IPS DF 6.9 (cell line): ENCODE measurements around the gene B4GALT6.

Source experiments
- DNase-seq: peaks from one replicate; pipeline ENCODE4 v3.0.0-alpha.2; 2013; ENCODE audit warnings: low read depth, low spot score
- H3K27ac ChIP-seq: one replicate; pipeline ENCODE4 v1.5.1; 2013; ENCODE audit warnings: low read length, control low read depth
- H3K27me3 ChIP-seq: 2 replicates; pipeline ENCODE4 v1.6.1; 2013; ENCODE audit warnings: mild to moderate bottlenecking, low read length; ENCODE audit not compliant: control insufficient read depth, insufficient read depth
- H3K36me3 ChIP-seq: 2 replicates; pipeline ENCODE4 v1.6.1; 2013; ENCODE audit warnings: low read length; ENCODE audit not compliant: control insufficient read depth, insufficient read depth
- H3K4me1 ChIP-seq: 2 replicates; pipeline ENCODE4 v1.6.1; 2013; ENCODE audit warnings: low read length; ENCODE audit not compliant: control insufficient read depth, insufficient read depth
- H3K4me3 ChIP-seq: 2 replicates; pipeline ENCODE4 v1.5.1; 2013; ENCODE audit warnings: mild to moderate bottlenecking, low read length
- H3K9me3 ChIP-seq: 2 replicates; pipeline ENCODE4 v1.6.1; 2013; ENCODE audit warnings: low read length, inconsistent platforms; ENCODE audit not compliant: control insufficient read depth, insufficient read depth
- WGBS: extraction: QIAGEN DNeasy Blood & Tissue Kit; methylation state at CpG from one replicate; pipeline ENCODE4 v1.1.7; 2013; ENCODE audit warnings: mixed read lengths, missing lambda C conversion rate; ENCODE audit not compliant: insufficient read length, insufficient coverage; 5-methylcytosine and 5-hydroxymethylcytosine counted together

B4GALT6 gene

GRCh38 chr18:31596081-31596872, 88.1 kb downstream of the B4GALT6 start:
- no peaks in the 10 kb centered on the region for H3K27me3 ChIP-seq
- H3K36me3 ChIP-seq: no peaks in the 10 kb centered on the region
- no peaks in the 10 kb centered on the region for H3K9me3 ChIP-seq
- H3K4me3 ChIP-seq: no peak overlapping the region
- WGBS: no CpG with 5 or more reads among the region's 9 CpGs
- no peaks in the 10 kb centered on the region for H3K4me1 ChIP-seq
- no peak overlapping the region for H3K27ac ChIP-seq
- DNase-seq: no peak

DNA sequence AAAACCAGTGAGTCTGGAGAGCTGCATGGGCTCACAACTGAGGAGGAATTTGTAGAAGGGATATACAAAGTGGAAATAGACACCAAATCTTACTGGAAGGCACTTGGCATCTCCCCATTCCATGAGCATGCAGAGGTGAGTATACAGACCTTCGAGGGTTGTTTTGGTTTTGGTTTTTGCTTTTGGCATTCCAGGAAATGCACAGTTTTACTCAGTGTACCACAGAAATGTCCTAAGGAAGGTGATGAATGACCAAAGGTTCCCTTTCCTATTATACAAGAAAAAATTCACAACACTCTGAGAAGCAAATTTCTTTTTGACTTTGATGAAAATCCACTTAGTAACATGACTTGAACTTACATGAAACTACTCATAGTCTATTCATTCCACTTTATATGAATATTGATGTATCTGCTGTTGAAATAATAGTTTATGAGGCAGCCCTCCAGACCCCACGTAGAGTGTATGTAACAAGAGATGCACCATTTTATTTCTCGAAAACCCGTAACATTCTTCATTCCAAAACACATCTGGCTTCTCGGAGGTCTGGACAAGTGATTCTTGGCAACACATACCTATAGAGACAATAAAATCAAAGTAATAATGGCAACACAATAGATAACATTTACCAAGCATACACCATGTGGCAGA, 89.1 kb downstream of the B4GALT6 start:
- no peak overlapping the region for H3K27ac ChIP-seq
- no peaks in the 10 kb centered on the region for H3K27me3 ChIP-seq
- WGBS: no CpG with 5 or more reads among the region's 5 CpGs
- H3K4me3 ChIP-seq: no peak overlapping the region
- H3K4me1 ChIP-seq: no peaks in the 10 kb centered on the region
- no peaks in the 10 kb centered on the region for H3K9me3 ChIP-seq
- DNase-seq: no peak
- H3K36me3 ChIP-seq: no peaks in the 10 kb centered on the region

GRCh38 chr18:31592506-31593157, 91.7 kb downstream of the B4GALT6 start:
- DNase-seq: no peak
- Histone ChIP-seq H3K27me3 (no peaks in the 10 kb centered on the region), H3K4me3 (no peak overlapping the region), H3K36me3 (no peaks in the 10 kb centered on the region), H3K27ac (no peak overlapping the region), H3K9me3 (no peaks in the 10 kb centered on the region), H3K4me1 (no peaks in the 10 kb centered on the region)
- WGBS: no CpG with 5 or more reads among the region's 10 CpGs

GRCh38 chr18:31591628-31592027, 92.8 kb downstream of the B4GALT6 start, which contains the start of gene TTR:
Gene TTR (plus strand): TSS chr18:31591877. CDS start chr18:31591903, 26 bp downstream.
- no peak within 1 kb of the TSS for H3K27ac ChIP-seq
- no peaks in the 10 kb centered on the region for H3K4me1 ChIP-seq
- H3K27me3 ChIP-seq: no peaks in the 10 kb centered on the region
- no peaks in the 10 kb centered on the region for H3K36me3 ChIP-seq
- no peak within 1 kb of the TSS for H3K4me3 ChIP-seq
- WGBS: no CpG with 5 or more reads among the region's 5 CpGs
- H3K9me3 ChIP-seq: no peaks in the 10 kb centered on the region
- no peak for DNase-seq

DNA sequence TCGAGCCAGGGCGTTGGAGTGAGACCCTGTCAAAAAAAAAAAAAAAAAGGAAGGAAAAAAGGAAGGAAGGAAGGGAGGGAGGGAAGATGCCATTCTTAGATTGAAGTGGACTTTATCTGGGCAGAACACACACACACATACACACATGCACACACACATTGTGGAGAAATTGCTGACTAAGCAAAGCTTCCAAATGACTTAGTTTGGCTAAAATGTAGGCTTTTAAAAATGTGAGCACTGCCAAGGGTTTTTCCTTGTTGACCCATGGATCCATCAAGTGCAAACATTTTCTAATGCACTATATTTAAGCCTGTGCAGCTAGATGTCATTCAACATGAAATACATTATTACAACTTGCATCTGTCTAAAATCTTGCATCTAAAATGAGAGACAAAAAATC, 93.3 kb downstream of the B4GALT6 start:
- no peaks in the 10 kb centered on the region for H3K4me1 ChIP-seq
- no CpG with 5 or more reads among the region's 2 CpGs for WGBS
- no peaks in the 10 kb centered on the region for H3K27me3 ChIP-seq
- no peaks in the 10 kb centered on the region for H3K36me3 ChIP-seq
- no peak overlapping the region for H3K27ac ChIP-seq
- no peaks in the 10 kb centered on the region for H3K9me3 ChIP-seq
- DNase-seq: no peak
- H3K4me3 ChIP-seq: no peak overlapping the region

GRCh38 chr18:31590570-31590969, 93.8 kb downstream of the B4GALT6 start:
- no CpG with 5 or more reads among the region's 8 CpGs for WGBS
- no peaks in the 10 kb centered on the region for H3K4me1 ChIP-seq
- H3K27ac ChIP-seq: no peak overlapping the region
- H3K4me3 ChIP-seq: no peak overlapping the region
- no peaks in the 10 kb centered on the region for H3K27me3 ChIP-seq
- H3K9me3 ChIP-seq: no peaks in the 10 kb centered on the region
- DNase-seq: no peak
- H3K36me3 ChIP-seq: no peaks in the 10 kb centered on the region

DNA sequence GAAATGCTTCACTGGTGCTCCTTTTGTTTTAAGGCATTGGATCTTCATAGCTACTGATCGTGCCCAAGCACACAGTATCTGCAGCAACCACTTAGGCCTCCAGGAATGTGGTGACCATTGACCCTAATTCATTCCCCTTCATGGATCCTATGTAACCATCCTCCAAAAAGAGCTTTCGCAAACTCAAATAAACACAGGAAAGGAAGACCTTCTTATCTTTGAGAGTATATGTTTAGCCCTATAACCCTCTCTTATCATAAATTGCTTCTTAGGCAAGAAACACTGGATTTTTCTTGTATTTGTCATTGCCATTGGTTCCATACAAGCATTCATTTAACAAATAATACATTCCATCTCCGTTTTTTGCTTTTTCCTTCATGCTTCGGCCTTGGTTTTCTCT, 96.9 kb downstream of the B4GALT6 start:
- no peaks in the 10 kb centered on the region for H3K27me3 ChIP-seq
- no peak for DNase-seq
- H3K4me3 ChIP-seq: no peak overlapping the region
- no peaks in the 10 kb centered on the region for H3K36me3 ChIP-seq
- 100% methylated on average over 1 of the region's 4 CpGs for WGBS
- H3K4me1 ChIP-seq: no peaks in the 10 kb centered on the region
- H3K9me3 ChIP-seq: no peaks in the 10 kb centered on the region
- H3K27ac ChIP-seq: no peak overlapping the region

GRCh38 chr18:31586616-31587015, 97.8 kb downstream of the B4GALT6 start:
- Histone ChIP-seq H3K4me3 (no peak overlapping the region), H3K27ac (no peak overlapping the region), H3K36me3 (no peaks in the 10 kb centered on the region), H3K4me1 (no peaks in the 10 kb centered on the region), H3K27me3 (no peaks in the 10 kb centered on the region), H3K9me3 (no peaks in the 10 kb centered on the region)
- whole genome bisulfite sequencing: no CpG with 5 or more reads among the region's 5 CpGs
- no peak for DNase-seq

GRCh38 chr18:31585991-31586390, 98.4 kb downstream of the B4GALT6 start:
- no peak for DNase-seq
- Histone ChIP-seq H3K27me3 (no peaks in the 10 kb centered on the region), H3K36me3 (no peaks in the 10 kb centered on the region), H3K27ac (no peak overlapping the region), H3K9me3 (no peaks in the 10 kb centered on the region), H3K4me1 (no peaks in the 10 kb centered on the region), H3K4me3 (no peak overlapping the region)
- no CpG with 5 or more reads among the region's 5 CpGs for WGBS

DNA sequence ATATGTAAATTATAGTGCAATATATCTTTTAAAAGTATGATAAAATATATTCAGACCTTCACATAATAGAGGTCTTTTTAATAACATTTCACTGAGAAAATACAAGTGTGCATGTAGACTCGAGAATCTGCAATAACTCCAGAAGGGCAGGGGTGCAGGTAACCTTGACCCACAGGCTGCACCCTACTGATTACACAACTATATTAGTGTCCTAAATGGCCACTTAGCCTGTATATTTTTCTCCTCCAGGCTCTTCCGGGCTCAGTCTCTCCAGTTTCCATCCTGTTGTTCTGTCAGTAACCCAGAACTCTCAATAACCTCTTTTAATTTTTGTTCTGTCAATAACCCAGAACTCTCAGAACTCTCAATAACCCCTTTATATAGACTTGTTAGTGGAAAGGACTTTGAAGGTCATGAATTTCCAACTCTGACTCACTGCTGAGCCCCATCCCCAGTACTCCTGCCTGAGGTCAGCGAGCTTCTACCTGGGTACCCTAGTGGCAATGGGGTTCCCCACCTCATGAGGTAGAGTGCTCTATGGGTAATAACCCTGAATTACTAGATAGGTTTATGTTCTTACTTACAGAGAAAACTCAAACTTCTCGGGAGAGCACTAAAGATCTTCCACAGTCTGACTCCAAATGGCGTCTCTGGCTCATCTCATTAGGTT, 101.1 kb downstream of the B4GALT6 start:
- no peak overlapping the region for H3K4me3 ChIP-seq
- H3K4me1 ChIP-seq: no peaks in the 10 kb centered on the region
- H3K9me3 ChIP-seq: no peaks in the 10 kb centered on the region
- no peak for DNase-seq
- WGBS: no CpG with 5 or more reads among the region's 5 CpGs
- no peaks in the 10 kb centered on the region for H3K27me3 ChIP-seq
- no peak overlapping the region for H3K27ac ChIP-seq
- H3K36me3 ChIP-seq: no peaks in the 10 kb centered on the region
